ENCODE data around the gene PCK1. TPM values are rescaled to one million over a fixed set of nuclear protein-coding genes. Genes with fewer than 3 reads are reported as not detected.

Gene PCK1
- 0.04 to 0.13 TPM (median 0.05 TPM) in 3 of 5 replicates, not detected in the others for total RNA-seq (2022; extraction: Qiagen RNA extraction; ENCODE audit: low read depth)

DNA sequence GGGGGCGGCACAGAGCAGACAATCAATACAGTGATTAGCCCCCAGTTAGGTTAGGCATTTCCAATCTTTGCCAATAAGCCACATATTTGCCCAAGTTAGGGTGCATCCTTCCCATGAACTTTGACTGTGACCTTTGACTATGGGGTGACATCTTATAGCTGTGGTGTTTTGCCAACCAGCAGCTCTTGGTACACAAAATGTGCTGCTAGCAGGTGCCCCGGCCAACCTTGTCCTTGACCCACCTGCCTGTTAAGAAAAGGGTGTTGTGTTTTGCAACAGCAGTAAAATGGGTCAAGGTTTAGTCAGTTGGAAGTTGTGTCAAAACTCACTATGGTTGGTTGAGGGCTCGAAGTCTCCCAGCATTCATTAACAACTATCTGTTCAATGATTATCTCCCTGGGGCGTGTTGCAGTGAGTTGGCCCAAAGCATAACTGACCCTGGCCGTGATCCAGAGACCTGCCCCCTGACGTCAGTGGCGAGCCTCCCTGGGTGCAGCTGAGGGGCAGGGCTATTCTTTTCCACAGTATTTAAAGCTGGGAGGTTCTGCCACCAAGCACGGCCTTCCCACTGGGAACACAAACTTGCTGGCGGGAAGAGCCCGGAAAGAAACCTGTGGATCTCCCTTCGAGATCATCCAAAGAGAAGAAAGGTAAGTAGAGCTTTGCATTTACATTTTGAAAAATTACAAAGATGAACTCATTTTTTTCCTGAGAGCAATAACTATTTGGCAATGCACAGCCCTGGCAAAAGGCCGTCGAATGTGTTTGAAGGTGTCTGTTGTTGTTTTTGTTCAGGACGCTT is at the start of gene PCK1:
PCK1 (plus strand) TSS at position 557 of the 802 bp plus-strand sequence. CDS start 302 bp downstream, outside the sequence.

DNA sequence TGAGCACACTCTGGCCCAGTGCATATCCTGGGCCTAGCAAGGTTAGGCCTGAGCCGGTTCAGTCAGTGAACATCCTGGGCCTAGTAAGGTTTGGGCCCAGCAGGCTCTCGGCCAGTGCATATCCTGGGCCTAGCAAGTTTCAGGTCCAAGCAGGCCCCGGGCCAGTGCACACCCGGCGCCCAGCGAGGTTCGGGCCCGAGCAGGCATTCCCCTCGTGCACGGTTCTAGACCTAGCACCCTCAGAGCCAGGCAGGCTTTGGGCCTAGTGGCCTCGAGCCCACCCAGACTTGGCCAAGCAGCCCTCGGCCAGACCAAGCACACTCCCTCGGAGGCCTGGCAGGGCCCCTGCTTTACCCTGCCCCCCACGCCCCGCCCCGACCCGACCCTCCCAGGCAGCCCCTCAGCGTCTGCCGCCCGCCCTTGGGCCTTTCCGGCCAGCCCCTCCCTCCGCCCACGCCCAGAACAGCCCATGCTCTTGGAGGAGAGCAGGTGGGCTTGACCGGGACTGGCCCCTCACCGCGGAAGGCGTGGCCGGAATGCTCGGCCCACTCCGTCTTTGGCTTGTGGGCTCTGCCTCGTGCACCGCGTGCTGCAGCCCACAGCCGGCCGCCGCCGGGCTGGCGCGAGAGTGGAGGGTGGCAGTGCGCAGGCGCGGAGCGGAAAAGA is 36.3 kb upstream of the PCK1 start, which contains the start of gene CTCFL:
CTCFL (minus strand) TSS at position 630 of the 666 bp plus-strand sequence. CDS start 935 bp downstream, outside the sequence.

Other genes starting within 250 kb of the PCK1 start
- not detected in 5 replicates for gene SPO11, start 231.3 kb upstream of the PCK1 start, total RNA-seq (2022; extraction: Qiagen RNA extraction; ENCODE audit: low read depth)
- 58.9 to 72.4 TPM (median 61.4 TPM) in 5 replicates for gene RAE1, start 209.9 kb upstream of the PCK1 start, total RNA-seq (2022; extraction: Qiagen RNA extraction; ENCODE audit: low read depth)
- gene RBM38, start 169.7 kb upstream of the PCK1 start, total RNA-seq (2022; extraction: Qiagen RNA extraction; ENCODE audit: low read depth): 19.3 to 38.0 TPM (median 35.7 TPM) in 5 replicates
- not detected in 5 replicates for gene CTCFL, start 36.0 kb upstream of the PCK1 start, total RNA-seq (2022; extraction: Qiagen RNA extraction; ENCODE audit: low read depth)
- gene ZBP1, start 59.3 kb downstream of the PCK1 start, total RNA-seq (2022; extraction: Qiagen RNA extraction; ENCODE audit: low read depth): not detected in 5 replicates
- gene PMEPA1, start 148.9 kb downstream of the PCK1 start, total RNA-seq (2022; extraction: Qiagen RNA extraction; ENCODE audit: low read depth): 159 to 471 TPM (median 396 TPM) in 5 replicates

Measured in A549 treated with ZK216348 at 1 μM for 4 hours (cell line).